PFSK-1 (cell line): ENCODE measurements around the gene TOX2.

ENCODE experiments used
- FOXP2 ChIP-seq: optimal IDR thresholded peaks from 2 replicates; pipeline ENCODE3; 2011; ENCODE audit warnings: borderline replicate concordance, control low read depth, inconsistent platforms; ENCODE audit not compliant: insufficient read depth; ENCODE audit errors: extremely low read length, extremely low read depth
- POLR2AphosphoS5 ChIP-seq: IDR thresholded peaks from 2 replicates; pipeline ENCODE4 v1.6.1; 2012; ENCODE audit warnings: low read depth, mild to moderate bottlenecking, control low read depth, low read length, moderate library complexity
- SIN3A ChIP-seq: IDR thresholded peaks from 2 replicates; pipeline ENCODE4 v1.6.1; 2012; ENCODE audit warnings: mild to moderate bottlenecking, low read length, moderate library complexity, borderline replicate concordance; ENCODE audit not compliant: insufficient read depth
- TAF1 ChIP-seq: IDR thresholded peaks from 2 replicates; pipeline ENCODE4 v1.6.1; 2012; ENCODE audit warnings: low read length, control low read depth, borderline replicate concordance; ENCODE audit not compliant: insufficient read depth
- TF ChIP-seq, protein P1 (sequence below), 2 experiments: IDR thresholded peaks; 2 replicates each; pipeline versions ENCODE4 v1.6.1 to v1.8.0; 2011 to 2012; ENCODE audit warnings: low read depth in 2 of 2, low read length in 2 of 2, control low read depth in 1 of 2, inconsistent platforms in 1 of 2, mild to moderate bottlenecking in 1 of 2, moderate library complexity in 1 of 2; ENCODE audit not compliant: insufficient read depth in 1 of 2

The TOX2 gene

GRCh38 chr20:43988867-43989266 is 74.2 kb downstream of the TOX2 start:
- TF ChIP-seq, protein P1, sequence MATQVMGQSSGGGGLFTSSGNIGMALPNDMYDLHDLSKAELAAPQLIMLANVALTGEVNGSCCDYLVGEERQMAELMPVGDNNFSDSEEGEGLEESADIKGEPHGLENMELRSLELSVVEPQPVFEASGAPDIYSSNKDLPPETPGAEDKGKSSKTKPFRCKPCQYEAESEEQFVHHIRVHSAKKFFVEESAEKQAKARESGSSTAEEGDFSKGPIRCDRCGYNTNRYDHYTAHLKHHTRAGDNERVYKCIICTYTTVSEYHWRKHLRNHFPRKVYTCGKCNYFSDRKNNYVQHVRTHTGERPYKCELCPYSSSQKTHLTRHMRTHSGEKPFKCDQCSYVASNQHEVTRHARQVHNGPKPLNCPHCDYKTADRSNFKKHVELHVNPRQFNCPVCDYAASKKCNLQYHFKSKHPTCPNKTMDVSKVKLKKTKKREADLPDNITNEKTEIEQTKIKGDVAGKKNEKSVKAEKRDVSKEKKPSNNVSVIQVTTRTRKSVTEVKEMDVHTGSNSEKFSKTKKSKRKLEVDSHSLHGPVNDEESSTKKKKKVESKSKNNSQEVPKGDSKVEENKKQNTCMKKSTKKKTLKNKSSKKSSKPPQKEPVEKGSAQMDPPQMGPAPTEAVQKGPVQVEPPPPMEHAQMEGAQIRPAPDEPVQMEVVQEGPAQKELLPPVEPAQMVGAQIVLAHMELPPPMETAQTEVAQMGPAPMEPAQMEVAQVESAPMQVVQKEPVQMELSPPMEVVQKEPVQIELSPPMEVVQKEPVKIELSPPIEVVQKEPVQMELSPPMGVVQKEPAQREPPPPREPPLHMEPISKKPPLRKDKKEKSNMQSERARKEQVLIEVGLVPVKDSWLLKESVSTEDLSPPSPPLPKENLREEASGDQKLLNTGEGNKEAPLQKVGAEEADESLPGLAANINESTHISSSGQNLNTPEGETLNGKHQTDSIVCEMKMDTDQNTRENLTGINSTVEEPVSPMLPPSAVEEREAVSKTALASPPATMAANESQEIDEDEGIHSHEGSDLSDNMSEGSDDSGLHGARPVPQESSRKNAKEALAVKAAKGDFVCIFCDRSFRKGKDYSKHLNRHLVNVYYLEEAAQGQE (IDR thresholded peaks at IDR 0.05; ENCODE audit: insufficient read depth in 1 of 2, low read depth in 2 of 2, low read length in 2 of 2) = no peak
- TF ChIP-seq FOXP2 (no peak), TAF1 (no peak), SIN3A (no peak), POLR2AphosphoS5 (no peak)

GRCh38 chr20:43991261-43991660 is 76.6 kb downstream of the TOX2 start:
- no peak for TF ChIP-seq POLR2AphosphoS5
- no peak for TF ChIP-seq SIN3A
- no peak for TF ChIP-seq TAF1
- TF ChIP-seq, protein P1 (IDR thresholded peaks at IDR 0.05; ENCODE audit: insufficient read depth in 1 of 2, low read depth in 2 of 2, low read length in 2 of 2) = no peak
- TF ChIP-seq FOXP2 = no peak

GRCh38 chr20:43991982-43992381 is 77.3 kb downstream of the TOX2 start:
- TF ChIP-seq TAF1 = no peak
- TF ChIP-seq POLR2AphosphoS5 = no peak
- TF ChIP-seq FOXP2 = no peak
- TF ChIP-seq SIN3A = no peak
- TF ChIP-seq, protein P1 (IDR thresholded peaks at IDR 0.05; ENCODE audit: insufficient read depth in 1 of 2, low read depth in 2 of 2, low read length in 2 of 2) = no peak

GRCh38 chr20:43992885-43993284 is 78.2 kb downstream of the TOX2 start:
- TF ChIP-seq, protein P1 (IDR thresholded peaks at IDR 0.05; ENCODE audit: insufficient read depth in 1 of 2, low read depth in 2 of 2, low read length in 2 of 2) = no peak
- no peak for TF ChIP-seq FOXP2
- no peak for TF ChIP-seq TAF1
- TF ChIP-seq SIN3A = no peak
- no peak for TF ChIP-seq POLR2AphosphoS5

DNA sequence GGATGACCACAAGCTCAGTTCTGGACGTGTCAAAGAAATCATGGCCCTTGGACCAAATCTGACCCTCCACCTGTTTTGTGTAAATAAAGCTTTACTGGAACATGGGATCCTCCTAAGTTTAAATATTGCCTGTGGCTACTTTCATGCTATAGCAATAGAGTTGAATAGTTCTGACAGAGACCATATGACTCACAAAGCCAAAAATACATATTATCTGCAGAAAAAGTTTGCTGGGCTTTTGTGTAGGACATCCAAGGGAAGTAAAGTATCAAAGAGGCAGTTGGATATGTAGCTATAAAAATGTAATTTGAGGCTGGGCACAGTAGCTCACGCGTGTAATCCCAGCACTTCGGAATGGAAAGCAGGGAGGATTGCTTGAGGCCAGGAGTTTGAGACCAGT is 78.9 kb downstream of the TOX2 start:
- TF ChIP-seq FOXP2 = no peak
- TF ChIP-seq POLR2AphosphoS5 = no peak
- TF ChIP-seq, protein P1 (IDR thresholded peaks at IDR 0.05; ENCODE audit: insufficient read depth in 1 of 2, low read depth in 2 of 2, low read length in 2 of 2) = no peak
- TF ChIP-seq SIN3A = no peak
- no peak for TF ChIP-seq TAF1
